Hematopoietic multipotent progenitor cell treated with erythropoietin and hydrocortisone succinate and interleukin-3 and kit ligand, for 15 days (in vitro differentiated cells): Measurements from ENCODE around the gene KIF5B.
A peak's percentile ranks its signal among the peaks of the same experiment; 100 is the strongest.
"Not testable (repeated sequence)": the region's sequence is repeated elsewhere in the genome, so short reads cannot be mapped to it uniquely, and the experiment has no call there.

Source experiments
- DNase-seq: peaks from one replicate; pipeline ENCODE4 v3.0.0-alpha.2; 2015; ENCODE audit warnings: low spot score

The KIF5B gene

GRCh38 chr10:32056136-32057035, at the start of gene KIF5B:
TSS of gene KIF5B (minus strand) at chr10:32056425. CDS start at chr10:32055973, 452 bp downstream.
- peak; percentile 90 for DNase-seq

GRCh38 chr10:32105782-32106382, 49.7 kb upstream of the KIF5B start:
- DNase-seq = no peak

GRCh38 chr10:32104622-32105509, 48.6 kb upstream of the KIF5B start:
- DNase-seq = no peak

GRCh38 chr10:32104181-32104580, 48.0 kb upstream of the KIF5B start:
- no peak for DNase-seq

- no peak for DNase-seq
These were observed 47.5 kb upstream of the KIF5B start for GRCh38 chr10:32103721-32104120.

- not testable (repeated sequence) for DNase-seq
These were observed 42.5 kb upstream of the KIF5B start for GRCh38 chr10:32098566-32099259.

- DNase-seq = no peak
These were observed 39.0 kb upstream of the KIF5B start for GRCh38 chr10:32095116-32095733.

GRCh38 chr10:32093650-32094049, 37.4 kb upstream of the KIF5B start:
- DNase-seq = no peak

GRCh38 chr10:32091046-32091445, 34.8 kb upstream of the KIF5B start:
- no peak for DNase-seq

GRCh38 chr10:32084185-32084851, 28.1 kb upstream of the KIF5B start:
- DNase-seq = no peak

- no peak for DNase-seq
These were observed 21.8 kb upstream of the KIF5B start for GRCh38 chr10:32077896-32078485.

- DNase-seq = no peak
These were observed 17.4 kb upstream of the KIF5B start for GRCh38 chr10:32073659-32074058.

GRCh38 chr10:32073128-32073527, 16.9 kb upstream of the KIF5B start:
- DNase-seq = no peak

- no peak for DNase-seq
These were observed 16.0 kb upstream of the KIF5B start for GRCh38 chr10:32072025-32072800.

- no peak for DNase-seq
These were observed 14.4 kb upstream of the KIF5B start for GRCh38 chr10:32070645-32071044.

GRCh38 chr10:32068569-32068968, 12.3 kb upstream of the KIF5B start:
- DNase-seq = no peak

- DNase-seq = not testable (repeated sequence)
These were observed 11.7 kb upstream of the KIF5B start for GRCh38 chr10:32067931-32068330.

- DNase-seq = no peak
These were observed 9.6 kb upstream of the KIF5B start for GRCh38 chr10:32065856-32066255.

GRCh38 chr10:32061440-32061839, 5.2 kb upstream of the KIF5B start:
- no peak for DNase-seq

GRCh38 chr10:32060347-32060746, 4.1 kb upstream of the KIF5B start:
- no peak for DNase-seq
